HUDEP-2 (cell line): ENCODE results near the gene GRK6.

Experiments
- DNase-seq, 76 experiments: peaks; one replicate each; lab custom pipeline; 2025; ENCODE audit not compliant: unreplicated experiment in 76 of 76; lab: John Stamatoyannopoulos, UW

GRK6 gene

GRCh38 chr5:177437623-177438022, 11.1 kb downstream of the GRK6 start:
- no peak for DNase-seq

GRCh38 chr5:177438468-177438867, 12.0 kb downstream of the GRK6 start:
- DNase-seq: no peak

GRCh38 chr5:177439518-177440053, 13.1 kb downstream of the GRK6 start:
- no peak for DNase-seq

- DNase-seq: no peak
Observed at GRCh38 chr5:177440211-177440989, 13.9 kb downstream of the GRK6 start.

GRCh38 chr5:177440990-177441780, 14.7 kb downstream of the GRK6 start:
- no peak for DNase-seq

GRCh38 chr5:177442066-177442826, 15.8 kb downstream of the GRK6 start:
- no peak for DNase-seq

GRCh38 chr5:177443144-177443983, 16.9 kb downstream of the GRK6 start:
- DNase-seq: no peak

GRCh38 chr5:177444106-177445051, 17.9 kb downstream of the GRK6 start:
- DNase-seq: no peak

GRCh38 chr5:177445052-177445916, 18.8 kb downstream of the GRK6 start:
- peak in 2 of 76 experiments; percentile 5 to 6 for DNase-seq

- DNase-seq: no peak
Observed at GRCh38 chr5:177445917-177446199, 19.4 kb downstream of the GRK6 start.

- DNase-seq: peak in 56 of 76 experiments; percentile 9 to 69 (median 46)
Observed at GRCh38 chr5:177446200-177447065, 20.0 kb downstream of the GRK6 start, which contains the start of gene PRR7. PRR7 (plus strand) TSS chr5:177446814; CDS start chr5:177455068, 8,254 bp downstream.

GRCh38 chr5:177447066-177447610, 20.7 kb downstream of the GRK6 start:
- peak in 56 of 76 experiments; percentile 4 to 75 (median 44) for DNase-seq

- DNase-seq: peak in 46 of 76 experiments; percentile 7 to 68 (median 36)
Observed at GRCh38 chr5:177447611-177448243, 21.3 kb downstream of the GRK6 start.

GRCh38 chr5:177448244-177448950, 21.9 kb downstream of the GRK6 start:
- no peak for DNase-seq

GRCh38 chr5:177449140-177450061, 22.9 kb downstream of the GRK6 start:
- DNase-seq: no peak
